GM21423 (cell line): Measurements from ENCODE around the gene ASPRV1.
"Not testable (repeated sequence)": the region's sequence is repeated elsewhere in the genome, so short reads cannot be mapped to it uniquely, and the experiment has no call there.

Experiments used
- ATAC-seq: cut with Tn5 transposase; IDR thresholded peaks from one replicate; pipeline ENCODE4 v1.9.1; 2021; ENCODE audit warnings: mild to moderate bottlenecking, moderate library complexity; ENCODE audit not compliant: unreplicated experiment

Gene ASPRV1

GRCh38 chr2:69961496-69961895, at the start of gene ASPRV1:
Gene ASPRV1 (minus strand): TSS chr2:69961631. CDS start chr2:69961436, 195 bp downstream.
- no peak for ATAC-seq

DNA sequence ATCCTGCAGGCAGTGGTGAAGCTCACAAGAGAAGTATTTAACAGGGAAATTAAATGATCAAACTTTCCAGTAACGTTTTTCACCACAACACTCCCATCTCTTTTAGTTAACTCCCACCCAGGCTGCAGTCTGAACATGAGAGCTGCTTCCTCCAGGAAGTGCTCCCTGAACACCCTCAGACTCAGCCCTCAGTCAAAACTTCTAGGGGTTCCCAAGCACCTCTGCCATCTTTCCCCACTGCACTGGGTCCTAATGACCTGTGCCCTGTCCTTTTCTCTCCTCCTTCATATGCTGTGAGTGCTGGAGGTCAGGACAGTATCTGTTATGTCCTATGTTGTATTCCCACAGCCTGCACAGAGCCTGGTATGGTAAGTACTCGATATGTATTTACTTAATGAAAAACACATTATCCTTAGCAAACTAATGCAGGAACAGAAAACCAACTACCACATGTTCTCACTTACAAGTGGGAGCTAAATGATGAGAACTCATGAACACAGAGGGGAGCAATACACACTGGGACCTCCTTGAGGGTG, 49.2 kb upstream of the ASPRV1 start:
- ATAC-seq = no peak

GRCh38 chr2:70009762-70010575, 48.5 kb upstream of the ASPRV1 start:
- no peak for ATAC-seq

GRCh38 chr2:70008290-70008689, 46.9 kb upstream of the ASPRV1 start:
- no peak for ATAC-seq

DNA sequence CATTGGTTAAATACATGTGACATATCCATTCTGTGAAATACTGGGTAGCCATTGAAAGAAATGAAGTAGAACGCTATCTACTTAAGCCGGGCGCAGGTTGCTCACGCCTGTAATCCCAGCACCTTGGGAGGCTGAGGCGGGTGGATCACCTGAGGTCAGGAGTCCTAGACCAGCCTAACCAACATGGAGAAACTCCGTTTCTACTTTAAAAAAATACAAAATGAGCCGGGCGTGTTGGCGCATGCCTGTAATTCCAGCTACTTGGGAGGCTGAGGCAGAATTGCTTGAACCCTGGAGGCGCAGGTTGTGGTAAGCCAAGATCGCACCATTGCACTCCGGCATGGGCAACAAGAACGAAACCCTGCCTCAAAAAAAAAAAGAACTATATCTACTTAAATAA, 45.7 kb upstream of the ASPRV1 start:
- ATAC-seq = no peak

GRCh38 chr2:70006447-70006784, 45.0 kb upstream of the ASPRV1 start:
- no peak for ATAC-seq

GRCh38 chr2:70005752-70006446, 44.5 kb upstream of the ASPRV1 start:
- ATAC-seq = no peak

GRCh38 chr2:70005216-70005615, 43.8 kb upstream of the ASPRV1 start:
- ATAC-seq = no peak

DNA sequence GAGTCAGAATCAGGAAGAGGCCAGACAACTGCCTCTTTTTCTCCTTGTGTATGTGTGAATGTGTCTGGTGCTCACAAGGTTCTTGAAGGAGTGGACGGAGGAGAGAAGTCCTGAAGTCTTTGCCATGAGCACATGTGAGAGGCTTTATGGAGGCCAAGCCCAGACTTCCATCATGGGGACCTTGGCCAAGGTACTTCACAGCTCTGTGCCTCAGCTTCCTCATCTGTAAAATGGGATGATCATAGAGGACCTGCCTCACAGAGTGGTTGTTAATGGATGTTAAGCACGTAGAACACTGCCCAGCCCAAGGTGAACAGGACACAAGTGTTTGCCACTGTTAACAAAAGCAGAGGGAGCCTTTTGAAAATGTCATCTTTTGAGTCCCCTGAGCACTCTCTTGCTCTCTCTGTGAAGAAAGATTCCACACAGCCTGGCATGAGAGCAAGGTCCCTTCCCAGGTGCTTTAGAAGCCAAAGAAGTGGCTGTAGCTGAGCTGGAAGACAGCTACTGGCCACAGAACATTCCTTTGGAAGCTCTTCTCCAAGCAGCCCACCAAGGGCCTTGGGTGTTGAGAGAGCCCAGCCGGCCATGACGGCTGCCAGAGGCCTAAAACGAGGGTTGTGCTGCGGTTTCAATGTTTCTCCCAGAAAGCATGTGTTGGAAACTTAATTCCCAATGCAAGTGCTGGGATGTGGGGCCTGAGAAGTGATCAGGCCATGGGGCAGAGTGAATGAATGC, 41.8 kb upstream of the ASPRV1 start:
- no peak for ATAC-seq

- ATAC-seq = no peak
These were observed 40.9 kb upstream of the ASPRV1 start for GRCh38 chr2:70002241-70002899.

DNA sequence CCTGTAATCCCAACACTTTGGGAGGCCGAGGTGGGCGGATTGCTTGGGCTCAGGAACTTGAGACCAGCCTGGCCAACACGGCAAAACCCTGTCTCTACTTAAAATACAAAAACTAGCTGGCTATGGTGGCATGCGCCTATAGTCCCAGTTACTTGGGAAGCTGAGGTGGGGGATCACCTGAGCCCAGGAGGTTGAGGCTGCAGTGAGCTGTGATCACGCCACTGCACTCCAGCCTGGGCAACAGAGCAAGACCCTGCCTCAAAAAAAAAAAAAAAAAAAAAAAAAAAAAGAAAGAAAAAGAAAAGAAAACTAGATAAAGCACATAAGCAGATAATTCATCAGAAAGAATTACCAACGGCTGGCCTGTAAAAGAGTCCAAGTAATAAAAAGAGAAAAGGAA, 39.1 kb upstream of the ASPRV1 start:
- ATAC-seq = not testable (repeated sequence)

- ATAC-seq = no peak
These were observed 37.3 kb upstream of the ASPRV1 start for GRCh38 chr2:69998761-69999160.

GRCh38 chr2:69997015-69997830, 35.8 kb upstream of the ASPRV1 start:
- ATAC-seq = no peak

GRCh38 chr2:69995511-69995910, 34.1 kb upstream of the ASPRV1 start:
- no peak for ATAC-seq

DNA sequence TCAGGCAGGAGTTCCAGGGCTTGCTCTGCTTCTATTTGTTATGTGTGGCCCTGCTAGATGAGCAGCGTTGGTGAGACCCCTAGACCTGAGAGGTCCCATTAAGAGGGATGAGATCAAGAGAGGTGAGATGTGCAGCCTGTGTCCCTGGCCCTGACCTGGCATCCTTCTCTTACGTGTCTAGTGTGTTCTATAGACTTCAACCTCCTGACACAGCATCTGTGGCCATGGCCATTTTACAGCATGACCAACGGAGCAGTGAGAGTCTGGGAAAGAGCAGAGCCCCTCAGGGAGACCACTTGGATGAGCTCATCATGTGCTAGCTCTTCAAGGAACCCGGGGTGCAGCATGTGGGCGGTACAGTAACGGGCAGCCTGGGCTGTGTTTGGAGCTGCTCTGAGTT, 32.7 kb upstream of the ASPRV1 start:
- ATAC-seq = no peak

- no peak for ATAC-seq
These were observed 32.3 kb upstream of the ASPRV1 start for GRCh38 chr2:69993708-69994107.

DNA sequence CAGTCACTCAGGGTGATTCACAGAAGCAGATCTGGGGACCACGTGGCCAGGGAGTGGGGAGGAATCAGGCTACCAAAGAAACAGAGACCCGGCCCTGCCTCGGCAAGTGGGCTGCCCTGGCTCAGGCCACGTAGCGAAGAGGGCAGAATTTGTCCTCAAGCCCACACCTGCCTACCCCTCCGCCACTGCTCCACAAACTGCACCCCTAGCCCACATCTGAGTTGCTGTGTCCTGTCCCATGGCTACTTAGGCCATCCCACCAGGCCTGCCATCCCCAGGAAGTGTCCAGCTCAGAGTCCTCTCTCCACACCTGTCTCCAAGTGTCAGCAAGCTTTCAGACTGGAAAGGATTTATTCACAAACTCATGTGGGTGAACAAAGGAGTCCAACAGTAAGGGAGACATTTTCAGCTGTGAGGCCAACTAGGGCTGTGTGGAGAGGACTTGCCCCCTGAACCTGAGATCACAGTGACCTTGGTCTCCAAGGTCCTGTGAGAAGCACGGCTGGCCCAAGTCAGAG, 31.7 kb upstream of the ASPRV1 start:
- no peak for ATAC-seq

DNA sequence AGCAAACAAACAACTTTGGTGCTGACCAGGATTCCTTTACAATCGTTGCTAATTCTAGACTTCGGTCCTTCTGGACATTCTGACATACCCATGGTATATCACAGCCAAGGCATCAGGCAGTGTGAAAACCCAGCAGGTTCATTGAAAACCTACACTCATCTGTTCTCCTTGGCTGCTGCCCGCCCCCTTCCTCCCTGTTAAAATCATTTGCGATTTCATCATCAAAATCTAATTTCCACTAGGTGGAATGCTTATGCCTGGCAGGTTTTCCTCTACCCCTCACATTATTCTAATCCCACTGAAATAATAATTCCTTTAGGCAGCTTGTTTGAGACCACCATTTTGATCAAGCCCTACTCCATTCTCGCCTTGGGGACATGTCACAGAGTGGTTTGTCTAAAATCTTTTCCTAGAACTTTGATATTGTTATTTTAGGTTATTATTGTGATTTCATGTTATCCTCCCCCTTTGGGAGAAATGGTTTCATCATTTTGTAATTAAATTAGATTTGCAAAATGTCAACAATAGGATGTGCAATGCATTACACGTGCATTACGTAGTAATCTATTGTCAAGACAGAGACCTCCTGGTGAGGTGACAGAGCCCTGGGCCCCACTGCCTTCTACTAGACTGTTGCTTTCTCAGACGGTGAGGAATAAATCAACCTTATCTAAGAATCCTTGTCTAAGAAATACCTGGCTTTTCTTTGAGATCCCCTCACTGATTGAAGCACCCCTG, 31.0 kb upstream of the ASPRV1 start:
- no peak for ATAC-seq

GRCh38 chr2:69989441-69990105, 28.1 kb upstream of the ASPRV1 start:
- ATAC-seq = no peak
